HG02885 (cell line): Measurements from ENCODE around the gene AKR1B15.

Experiments used
- ATAC-seq: cut with Tn5 transposase; IDR thresholded peaks from one replicate; pipeline ENCODE4 v1.9.1; 2021; ENCODE audit warnings: mild to moderate bottlenecking; ENCODE audit not compliant: unreplicated experiment, poor library complexity

AKR1B15 gene

GRCh38 chr7:134611611-134612151, 62.8 kb downstream of the AKR1B15 start:
- ATAC-seq = no peak

- no peak for ATAC-seq
Observed at GRCh38 chr7:134612197-134612596, 63.3 kb downstream of the AKR1B15 start.

DNA sequence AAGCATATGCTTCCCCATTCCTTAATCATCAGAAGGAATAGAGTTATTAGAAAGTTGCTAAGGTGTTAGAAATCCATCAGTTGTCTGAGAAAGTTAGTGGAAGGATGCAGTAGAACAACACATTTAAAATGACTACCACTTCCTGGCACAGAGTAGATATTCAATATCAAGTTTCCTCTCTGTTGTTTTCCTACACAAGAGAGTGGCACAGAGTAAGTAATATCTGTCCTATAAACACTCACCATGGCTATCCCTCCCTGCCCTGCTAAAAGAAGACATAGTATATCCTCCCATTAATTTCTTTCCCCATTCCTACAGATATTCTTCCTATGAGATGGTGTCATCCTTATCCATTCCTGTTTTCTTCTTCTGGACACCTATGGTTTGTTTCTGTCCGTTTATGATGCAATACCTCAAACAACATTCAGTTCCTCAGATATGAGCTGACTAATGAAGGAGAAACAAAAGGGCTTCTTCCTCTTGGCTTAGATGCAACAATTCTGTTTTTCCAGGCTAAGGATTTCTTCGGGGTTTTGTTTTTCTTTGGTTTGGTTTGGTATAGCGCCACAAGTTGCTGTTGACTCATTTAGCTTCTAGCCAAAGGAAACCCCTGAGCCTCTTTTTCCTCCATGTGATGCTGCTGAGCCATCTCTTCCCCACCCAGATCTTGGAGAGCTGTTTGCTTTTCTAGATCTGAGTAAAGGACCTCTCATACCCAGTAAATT, 64.9 kb downstream of the AKR1B15 start:
- ATAC-seq = no peak

DNA sequence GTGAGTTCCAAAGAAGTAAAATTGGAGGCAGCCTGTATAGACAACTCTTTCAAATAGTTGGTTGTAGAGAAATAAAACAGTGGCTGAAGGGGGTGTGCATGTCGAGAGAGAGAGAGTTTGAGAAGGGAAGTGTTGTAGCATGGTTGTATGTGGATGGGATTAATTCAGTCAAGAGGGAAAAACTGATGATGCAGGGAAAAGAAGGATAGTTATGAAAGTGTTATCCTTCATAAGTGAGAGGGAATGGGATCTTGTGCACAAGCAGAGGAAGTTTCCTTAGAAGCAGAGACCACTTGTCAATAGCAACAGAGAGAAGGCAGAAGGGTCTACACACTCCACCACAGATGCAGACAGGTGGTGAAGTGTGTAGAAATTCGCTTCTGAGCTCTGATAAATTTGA, 67.7 kb downstream of the AKR1B15 start:
- no peak for ATAC-seq

DNA sequence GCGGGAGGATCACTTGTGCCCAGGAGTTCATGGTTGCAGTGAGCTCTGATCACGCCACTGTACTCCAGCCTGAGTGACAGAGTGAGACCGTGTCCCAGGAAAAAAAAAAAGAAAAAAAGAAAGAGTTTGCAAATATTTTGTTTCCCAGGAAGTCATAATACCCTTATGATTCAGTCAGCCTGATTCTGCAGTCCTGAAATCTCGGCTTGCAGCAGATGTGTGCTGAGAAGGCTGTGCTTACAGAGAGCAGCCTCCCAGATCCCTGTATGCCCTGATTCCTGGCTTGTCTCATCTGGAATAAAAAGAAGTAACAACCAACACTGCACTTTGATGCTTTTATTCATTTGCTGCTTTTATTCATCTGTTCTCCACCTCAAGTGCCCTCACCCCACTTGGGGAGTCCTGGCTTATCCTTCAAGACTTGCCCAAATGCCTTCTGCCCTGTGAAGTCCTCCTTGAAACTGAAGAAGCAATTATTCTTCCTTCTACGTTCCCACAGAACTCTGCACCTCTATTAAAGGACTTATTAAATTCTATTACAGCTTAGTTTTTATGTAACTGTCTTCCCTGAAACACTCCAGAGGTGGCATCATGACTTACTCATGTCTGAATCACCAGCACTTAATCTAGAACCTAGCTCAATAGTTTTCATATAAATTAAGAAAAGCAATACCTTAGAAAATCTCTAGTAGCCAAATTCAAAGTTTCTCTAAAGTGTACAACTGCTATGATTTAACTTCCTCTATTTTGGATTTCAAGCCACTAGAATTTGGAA, 70.0 kb downstream of the AKR1B15 start:
- no peak for ATAC-seq

GRCh38 chr7:134619627-134620331, 70.9 kb downstream of the AKR1B15 start:
- ATAC-seq = no peak

- no peak for ATAC-seq
Observed at GRCh38 chr7:134622303-134622995, 73.5 kb downstream of the AKR1B15 start.

GRCh38 chr7:134623193-134623592, 74.3 kb downstream of the AKR1B15 start:
- no peak for ATAC-seq

GRCh38 chr7:134625550-134625949, 76.6 kb downstream of the AKR1B15 start:
- no peak for ATAC-seq

- no peak for ATAC-seq
Observed at GRCh38 chr7:134627109-134627774, 78.3 kb downstream of the AKR1B15 start.

GRCh38 chr7:134627775-134628153, 78.9 kb downstream of the AKR1B15 start:
- no peak for ATAC-seq

- no peak for ATAC-seq
Observed at GRCh38 chr7:134629445-134629844, 80.5 kb downstream of the AKR1B15 start.
